Osteoblast (primary cell): Measurements from ENCODE around the gene F2RL3. TPM values are rescaled to one million over a fixed set of nuclear protein-coding genes. Genes with fewer than 3 reads are reported as not detected.

Source experiments
- DNase-seq: peaks from one replicate; pipeline ENCODE4 v3.0.0; 2011; ENCODE audit warnings: low spot score, mixed read lengths; ENCODE audit not compliant: insufficient read length; ENCODE audit errors: missing footprints
- H2AFZ ChIP-seq: 2 replicates; pipeline ENCODE4 v1.6.0; 2011; ENCODE audit warnings: mild to moderate bottlenecking, low read length
- H3K27ac ChIP-seq: 2 replicates; pipeline ENCODE4 v1.5.1; 2011; ENCODE audit warnings: mild to moderate bottlenecking, low read depth, low read length, moderate library complexity
- H3K27me3 ChIP-seq: 2 replicates; pipeline ENCODE4 v1.6.0; 2012; ENCODE audit warnings: mild to moderate bottlenecking, control low read depth, inconsistent platforms, low read length, moderate library complexity; ENCODE audit not compliant: insufficient read depth
- H3K36me3 ChIP-seq: 2 replicates; pipeline ENCODE4 v1.5.1; 2011; ENCODE audit warnings: mild to moderate bottlenecking, low read length, control low read depth, moderate library complexity; ENCODE audit not compliant: insufficient read depth
- H3K4me1 ChIP-seq: 2 replicates; pipeline ENCODE4 v1.5.1; 2011; ENCODE audit warnings: mild to moderate bottlenecking, low read length, control low read depth, moderate library complexity; ENCODE audit not compliant: insufficient read depth
- H3K4me2 ChIP-seq: 2 replicates; pipeline ENCODE4 v1.6.0; 2011; ENCODE audit warnings: mild to moderate bottlenecking, low read length; ENCODE audit not compliant: insufficient read depth
- H3K4me3 ChIP-seq: fragments of 200-600 bp; sonication (generic); 3 replicates; pipeline ENCODE4 v1.5.1; 2012; ENCODE audit warnings: mild to moderate bottlenecking, low read length, inconsistent platforms; ENCODE audit not compliant: insufficient read depth
- H3K79me2 ChIP-seq: 2 replicates; pipeline ENCODE4 v1.6.0; 2012; ENCODE audit warnings: mild to moderate bottlenecking, low read length, control low read depth, inconsistent platforms; ENCODE audit not compliant: insufficient read depth
- H3K9me3 ChIP-seq: 2 replicates; pipeline ENCODE4 v1.5.1; 2011; ENCODE audit warnings: low read depth, low read length, control low read depth
- H4K20me1 ChIP-seq: 2 replicates; pipeline ENCODE4 v1.6.0; 2012; ENCODE audit warnings: mild to moderate bottlenecking, low read length, control low read depth; ENCODE audit not compliant: insufficient read depth
- CTCF ChIP-seq: IDR thresholded peaks from 2 replicates; pipeline ENCODE4 v1.5.1; 2011; ENCODE audit warnings: mild to moderate bottlenecking, low read depth, low read length, moderate library complexity; ENCODE audit errors: extremely low read depth
- total RNA-seq: library from RNA; depleted of rRNA; stranded (reverse); fragments of >200 nt; gene quantifications from 2 replicates; pipeline ENCODE4 v1.2.3, GENCODE V29; 2012

F2RL3 gene
- total RNA-seq, 1 donor = under 0.01 TPM

GRCh38 chr19:16928351-16928750, 39.6 kb downstream of the F2RL3 start:
- DNase-seq = no peak
- Histone ChIP-seq H4K20me1 (no peaks in the 10 kb centered on the region), H3K4me2 (no peak overlapping the region), H3K4me3 (no peak overlapping the region), H3K27ac (no peak overlapping the region), H3K4me1 (no peaks in the 10 kb centered on the region), H3K9me3 (peaks cover 6% of the 10 kb centered on the region), H3K36me3 (no peaks in the 10 kb centered on the region), H3K27me3 (no peaks in the 10 kb centered on the region), H2AFZ (no peak overlapping the region), H3K79me2 (no peaks in the 10 kb centered on the region)
- no peak for TF ChIP-seq CTCF

DNA sequence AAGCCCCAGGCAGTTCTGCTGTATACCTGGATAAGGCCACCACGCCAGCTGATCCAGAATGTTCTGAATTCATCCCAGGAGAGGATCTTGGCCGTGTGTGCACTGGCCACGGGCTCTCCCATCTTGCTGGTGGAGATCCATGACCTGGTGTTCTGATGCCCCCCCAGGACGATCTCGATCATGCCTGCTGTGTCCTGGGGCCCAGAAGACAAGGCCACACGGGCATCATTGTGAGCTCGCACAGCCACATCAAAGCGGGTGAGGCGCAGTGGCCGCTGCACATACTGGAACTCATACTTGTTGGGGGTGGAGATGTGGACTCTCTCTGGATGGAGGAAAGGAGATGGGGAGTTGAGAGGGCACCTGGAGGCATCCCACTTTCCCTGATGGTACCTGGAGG, 40.1 kb downstream of the F2RL3 start:
- no peaks in the 10 kb centered on the region for H3K36me3 ChIP-seq
- TF ChIP-seq CTCF = no peak
- H3K4me2 ChIP-seq = no peak overlapping the region
- H2AFZ ChIP-seq = no peak overlapping the region
- no peaks in the 10 kb centered on the region for H3K79me2 ChIP-seq
- H3K9me3 ChIP-seq = peaks cover 6% of the 10 kb centered on the region
- no peak overlapping the region for H3K27ac ChIP-seq
- H3K27me3 ChIP-seq = no peaks in the 10 kb centered on the region
- H4K20me1 ChIP-seq = no peaks in the 10 kb centered on the region
- H3K4me3 ChIP-seq = no peak overlapping the region
- no peaks in the 10 kb centered on the region for H3K4me1 ChIP-seq
- no peak for DNase-seq

- no peak for DNase-seq
- H3K27ac ChIP-seq = no peak overlapping the region
- no peaks in the 10 kb centered on the region for H3K4me1 ChIP-seq
- no peak for TF ChIP-seq CTCF
- H3K4me3 ChIP-seq = no peak overlapping the region
- H2AFZ ChIP-seq = no peak overlapping the region
- H3K36me3 ChIP-seq = no peaks in the 10 kb centered on the region
- H3K27me3 ChIP-seq = no peaks in the 10 kb centered on the region
- no peaks in the 10 kb centered on the region for H4K20me1 ChIP-seq
- H3K79me2 ChIP-seq = no peaks in the 10 kb centered on the region
- H3K9me3 ChIP-seq = no peaks in the 10 kb centered on the region
- H3K4me2 ChIP-seq = no peak overlapping the region
Measured at GRCh38 chr19:16930753-16931152, 42.0 kb downstream of the F2RL3 start.

DNA sequence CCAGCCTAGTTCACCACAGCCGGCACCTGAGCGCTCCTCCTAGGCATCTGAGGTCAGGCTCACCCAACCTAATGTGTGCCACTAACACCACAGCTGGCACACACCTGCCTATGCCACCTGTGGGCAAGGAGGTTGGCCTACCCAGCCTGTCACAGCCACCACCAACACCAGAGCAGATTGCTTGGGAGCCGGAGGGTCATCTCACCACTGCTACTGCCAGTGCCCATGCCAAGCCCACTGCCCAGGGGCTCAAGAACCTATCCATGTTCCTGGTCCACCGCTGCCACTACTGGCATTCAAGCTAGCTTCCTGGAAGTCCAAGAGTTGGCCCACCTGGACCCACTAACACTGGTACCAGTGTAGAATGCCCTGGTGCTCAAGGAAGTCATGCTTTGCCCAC, 42.5 kb downstream of the F2RL3 start:
- H3K36me3 ChIP-seq = no peaks in the 10 kb centered on the region
- no peaks in the 10 kb centered on the region for H3K9me3 ChIP-seq
- H3K79me2 ChIP-seq = no peaks in the 10 kb centered on the region
- H3K4me3 ChIP-seq = no peak overlapping the region
- no peak for TF ChIP-seq CTCF
- DNase-seq = no peak
- H3K27ac ChIP-seq = no peak overlapping the region
- H4K20me1 ChIP-seq = no peaks in the 10 kb centered on the region
- no peaks in the 10 kb centered on the region for H3K27me3 ChIP-seq
- no peak overlapping the region for H2AFZ ChIP-seq
- no peaks in the 10 kb centered on the region for H3K4me1 ChIP-seq
- H3K4me2 ChIP-seq = no peak overlapping the region
